ENCODE data around the gene SRPX2. TPM values are rescaled to one million over a fixed set of nuclear protein-coding genes. Genes with fewer than 3 reads are reported as not detected.

SRPX2 gene
- total and polyA plus RNA-seq, 2 of the 13 experiments (the other 11 are each of a cell fraction or from before 2014, with no cell fraction given) = 1.5 to 6.7 TPM

DNA sequence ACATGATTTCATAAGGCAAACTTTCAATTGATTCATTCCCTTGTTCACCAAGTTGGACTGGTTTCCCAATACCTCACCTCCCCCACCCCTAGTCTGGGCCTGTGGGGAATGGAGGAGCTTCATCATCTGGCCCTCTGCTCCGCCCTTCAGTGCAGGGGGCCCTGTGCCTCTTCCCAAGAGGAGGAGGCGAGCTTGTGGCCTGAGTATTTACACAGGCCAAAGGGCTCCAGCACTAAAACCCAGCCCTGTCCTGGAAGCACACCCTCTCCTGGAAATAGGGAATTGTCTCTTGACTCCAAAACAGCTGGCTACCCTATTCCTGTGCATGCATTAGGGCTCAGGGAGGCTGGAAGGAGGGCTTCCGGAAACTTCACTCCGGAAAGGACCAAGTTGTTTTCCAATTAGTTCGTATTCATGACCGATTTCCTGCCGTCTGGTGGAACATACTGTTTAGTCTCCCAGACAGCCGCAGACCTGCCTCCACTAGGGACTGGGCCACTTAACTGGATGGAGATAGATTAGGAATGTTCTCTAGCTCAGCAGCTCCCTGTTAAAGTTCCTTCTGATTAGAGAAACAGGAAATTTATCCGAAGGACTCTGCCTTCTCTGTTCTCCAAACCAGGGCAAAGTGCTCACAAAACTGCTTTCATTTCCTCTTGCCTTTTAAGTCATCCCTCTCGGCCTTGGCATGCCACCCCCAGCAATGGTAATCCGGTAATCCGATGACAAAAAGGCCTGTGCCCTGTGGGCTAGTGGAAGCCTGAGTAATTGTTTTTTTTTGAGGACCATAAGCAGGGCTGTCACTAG is 5.8 kb downstream of the SRPX2 start (continued):
- TF ChIP-seq, protein P1, sequence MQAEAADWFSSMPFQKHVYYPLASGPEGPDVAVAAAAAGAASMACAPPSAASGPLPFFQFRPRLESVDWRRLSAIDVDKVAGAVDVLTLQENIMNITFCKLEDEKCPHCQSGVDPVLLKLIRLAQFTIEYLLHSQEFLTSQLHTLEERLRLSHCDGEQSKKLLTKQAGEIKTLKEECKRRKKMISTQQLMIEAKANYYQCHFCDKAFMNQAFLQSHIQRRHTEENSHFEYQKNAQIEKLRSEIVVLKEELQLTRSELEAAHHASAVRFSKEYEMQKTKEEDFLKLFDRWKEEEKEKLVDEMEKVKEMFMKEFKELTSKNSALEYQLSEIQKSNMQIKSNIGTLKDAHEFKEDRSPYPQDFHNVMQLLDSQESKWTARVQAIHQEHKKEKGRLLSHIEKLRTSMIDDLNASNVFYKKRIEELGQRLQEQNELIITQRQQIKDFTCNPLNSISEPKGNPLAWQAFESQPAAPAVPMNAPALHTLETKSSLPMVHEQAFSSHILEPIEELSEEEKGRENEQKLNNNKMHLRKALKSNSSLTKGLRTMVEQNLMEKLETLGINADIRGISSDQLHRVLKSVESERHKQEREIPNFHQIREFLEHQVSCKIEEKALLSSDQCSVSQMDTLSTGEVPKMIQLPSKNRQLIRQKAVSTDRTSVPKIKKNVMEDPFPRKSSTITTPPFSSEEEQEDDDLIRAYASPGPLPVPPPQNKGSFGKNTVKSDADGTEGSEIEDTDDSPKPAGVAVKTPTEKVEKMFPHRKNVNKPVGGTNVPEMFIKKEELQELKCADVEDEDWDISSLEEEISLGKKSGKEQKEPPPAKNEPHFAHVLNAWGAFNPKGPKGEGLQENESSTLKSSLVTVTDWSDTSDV (CRISPR knock-in tag; IDR thresholded peaks at IDR 0.05) = no peak
- TF ChIP-seq NFRKB (IDR thresholded peaks at IDR 0.05) (no peak), DMAP1 (CRISPR knock-in tag; IDR thresholded peaks at IDR 0.05) (no peak; the same call in 1 of the 2 replicates), ZNF564 (CRISPR knock-in tag; IDR thresholded peaks at IDR 0.05) (no peak), ZNF30 (CRISPR knock-in tag; IDR thresholded peaks at IDR 0.05) (no peak), ZNF143 (CRISPR knock-in tag; IDR thresholded peaks at IDR 0.05) (no peak), GFI1 (CRISPR knock-in tag; IDR thresholded peaks at IDR 0.05; ENCODE audit: borderline replicate concordance) (peak; percentile 41; the same call in 1 of the 2 replicates), SMAD3 (CRISPR knock-in tag; IDR thresholded peaks at IDR 0.05) (no peak), GABPB1 (CRISPR knock-in tag; IDR thresholded peaks at IDR 0.05) (peak; percentile 28; the same call in 1 of the 2 replicates), SMARCC2 (IDR thresholded peaks at IDR 0.05) (no peak), ZNF251 (CRISPR knock-in tag; IDR thresholded peaks at IDR 0.05) (no peak), ZNF468 (CRISPR knock-in tag; IDR thresholded peaks at IDR 0.05) (no peak), PITX1 (CRISPR knock-in tag; IDR thresholded peaks at IDR 0.05) (no peak), ZMYM4 (CRISPR knock-in tag; IDR thresholded peaks at IDR 0.05) (peak; percentile 43; the same call in 1 of the 2 replicates), FOXA1 (IDR thresholded peaks at IDR 0.05) (no peak), FOXA1 (CRISPR knock-in tag; IDR thresholded peaks at IDR 0.05) (peak; percentile 65), HMGA1 (CRISPR knock-in tag; conservative IDR thresholded peaks at IDR 0.05) (no peak), ZNF670 (CRISPR knock-in tag; IDR thresholded peaks at IDR 0.05; ENCODE audit: borderline replicate concordance) (no peak), FOXK2 (IDR thresholded peaks at IDR 0.05) (no peak), KLF11 (CRISPR knock-in tag; IDR thresholded peaks at IDR 0.05) (no peak), AGO2 (optimal IDR thresholded peaks at IDR 0.05; ENCODE audit: low read depth, low read length) (no peak), TP53 (CRISPR knock-in tag; conservative IDR thresholded peaks at IDR 0.05) (no peak), ZNF253 (CRISPR knock-in tag; IDR thresholded peaks at IDR 0.05; ENCODE audit: borderline replicate concordance) (no peak), MAFG (CRISPR knock-in tag; IDR thresholded peaks at IDR 0.05) (no peak), NONO (IDR thresholded peaks at IDR 0.05) (no peak), NONO (CRISPR knock-in tag; conservative IDR thresholded peaks at IDR 0.05) (peak; percentile 41; the same call in 1 of the 2 replicates), PHB2 (IDR thresholded peaks at IDR 0.05; ENCODE audit: partially characterized antibody) (no peak), ZNF790 (CRISPR knock-in tag; IDR thresholded peaks at IDR 0.05; ENCODE audit: borderline replicate concordance) (no peak), YEATS4 (CRISPR knock-in tag; IDR thresholded peaks at IDR 0.05; ENCODE audit: borderline replicate concordance) (no peak; the same call in 1 of the 2 replicates), ATF7-NPFF (CRISPR knock-in tag; IDR thresholded peaks at IDR 0.05; ENCODE audit: low read depth) (no peak)
- TF ChIP-seq, protein P2, sequence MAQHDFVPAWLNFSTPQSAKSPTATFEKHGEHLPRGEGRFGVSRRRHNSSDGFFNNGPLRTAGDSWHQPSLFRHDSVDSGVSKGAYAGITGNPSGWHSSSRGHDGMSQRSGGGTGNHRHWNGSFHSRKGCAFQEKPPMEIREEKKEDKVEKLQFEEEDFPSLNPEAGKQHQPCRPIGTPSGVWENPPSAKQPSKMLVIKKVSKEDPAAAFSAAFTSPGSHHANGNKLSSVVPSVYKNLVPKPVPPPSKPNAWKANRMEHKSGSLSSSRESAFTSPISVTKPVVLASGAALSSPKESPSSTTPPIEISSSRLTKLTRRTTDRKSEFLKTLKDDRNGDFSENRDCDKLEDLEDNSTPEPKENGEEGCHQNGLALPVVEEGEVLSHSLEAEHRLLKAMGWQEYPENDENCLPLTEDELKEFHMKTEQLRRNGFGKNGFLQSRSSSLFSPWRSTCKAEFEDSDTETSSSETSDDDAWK (CRISPR knock-in tag; IDR thresholded peaks at IDR 0.05) = no peak
